Measurements from ENCODE around the gene KBTBD13. TPM values are rescaled to one million over a fixed set of nuclear protein-coding genes. Genes with fewer than 3 reads are reported as not detected.

The KBTBD13 gene
- total RNA-seq = not detected in 2 replicates

GRCh38 chr15:65076486-65077290, at the start of gene KBTBD13:
KBTBD13 (plus strand) TSS chr15:65076746; CDS start chr15:65076816, 70 bp downstream.

GRCh38 chr15:65028921-65029735, 47.4 kb upstream of the KBTBD13 start, which contains the start of gene MTFMT:
MTFMT (minus strand) TSS chr15:65029639; CDS start chr15:65029613, 26 bp downstream.

GRCh38 chr15:65044724-65045481, 31.6 kb upstream of the KBTBD13 start, which contains the start of gene SLC51B:
SLC51B (plus strand) TSS chr15:65045387; CDS start chr15:65050005, 4,618 bp downstream.

GRCh38 chr15:65067645-65068402, 8.7 kb upstream of the KBTBD13 start, which contains the start of gene RASL12:
RASL12 (minus strand) TSS chr15:65067991; CDS start chr15:65067835, 156 bp downstream.

GRCh38 chr15:65115086-65115485, 38.5 kb downstream of the KBTBD13 start, which contains the start of gene UBAP1L:
UBAP1L (minus strand) TSS chr15:65115200; CDS start chr15:65106215, 8,985 bp downstream.

Small RNA genes lying within 50 kb of the gene (small RNA-seq; reads per million reads assigned to genes)
- not detected for gene AC013553.1

Other genes with a start within 250 kb of the KBTBD13 start
- gene PLEKHO2, start 234.8 kb upstream of the KBTBD13 start, total RNA-seq = 60.5 and 76.0 TPM in 2 replicates
- 6.4 and 10.6 TPM in 2 replicates for gene ANKDD1A, start 164.8 kb upstream of the KBTBD13 start, total RNA-seq
- 100 and 112 TPM in 2 replicates for gene SPG21, start 86.8 kb upstream of the KBTBD13 start, total RNA-seq
- gene MTFMT, start 47.1 kb upstream of the KBTBD13 start, total RNA-seq = 23.1 and 26.1 TPM in 2 replicates
- gene SLC51B, start 31.4 kb upstream of the KBTBD13 start, total RNA-seq = not detected in 2 replicates
- gene RASL12, start 8.8 kb upstream of the KBTBD13 start, total RNA-seq = 0.52 and 0.76 TPM in 2 replicates
- 2.4 and 2.7 TPM in 2 replicates for gene UBAP1L, start 38.5 kb downstream of the KBTBD13 start, total RNA-seq
- 24.5 and 24.6 TPM in 2 replicates for gene PDCD7, start 57.1 kb downstream of the KBTBD13 start, total RNA-seq
- 59.7 and 62.5 TPM in 2 replicates for gene CLPX, start 108.6 kb downstream of the KBTBD13 start, total RNA-seq
- 4.6 and 13.8 TPM in 2 replicates for gene CILP, start 134.7 kb downstream of the KBTBD13 start, total RNA-seq
- gene PARP16, start 210.1 kb downstream of the KBTBD13 start, total RNA-seq = 6.7 and 8.9 TPM in 2 replicates
- not detected in 2 replicates for gene RNU5A-1, start 219.3 kb downstream of the KBTBD13 start, total RNA-seq
- gene RNU5B-1, start 227.9 kb downstream of the KBTBD13 start, total RNA-seq = not detected in 2 replicates